Tibial nerve (tissue), 3 donors: ENCODE data around the gene LAMB2.

ENCODE experiments used
- CTCF ChIP-seq, 5 experiments: fragments of 200-600 bp in 3 of 5; fragments of 450-650 bp in 2 of 5; sonication (generic) in 3 of 5; IDR thresholded peaks; one replicate each; pipeline ENCODE4 v1.5.1; 2016 to 2019; ENCODE audit warnings: antibody characterized with exemption in 5 of 5, mild to moderate bottlenecking in 3 of 5, moderate library complexity in 2 of 5
- POLR2A ChIP-seq, 2 donors: fragments of 450-650 bp; IDR thresholded peaks; one replicate each; pipeline ENCODE4 v1.6.1; 2017; ENCODE audit warnings: antibody characterized with exemption in 2 of 2, mild to moderate bottlenecking in 2 of 2, moderate library complexity in 2 of 2

- TF ChIP-seq CTCF (IDR thresholded peaks at IDR 0.05): no peak
- TF ChIP-seq POLR2A (IDR thresholded peaks at IDR 0.05): no peak
These were observed 56.7 kb downstream of the LAMB2 start for GRCh38 chr3:49076116-49076515.
